ENCODE measurements around the gene CLSTN1. TPM values are rescaled to one million over a fixed set of nuclear protein-coding genes. Genes with fewer than 3 reads are reported as not detected.

CLSTN1 gene
- total RNA-seq = 92.9 and 178 TPM in 2 replicates

GRCh38 chr1:9823943-9824701 lies at the start of gene CLSTN1:
TSS of gene CLSTN1 (minus strand) at chr1:9823965. CDS start at chr1:9823733, 232 bp downstream.
- DNase-seq (ENCODE audit: low read depth) = no peak

- no peak for DNase-seq (ENCODE audit: low read depth)
These were observed 49.6 kb upstream of the CLSTN1 start for GRCh38 chr1:9873385-9873784.

GRCh38 chr1:9872430-9873165 lies 48.8 kb upstream of the CLSTN1 start:
- no peak for DNase-seq (ENCODE audit: low read depth)

- no peak for DNase-seq (ENCODE audit: low read depth)
These were observed 48.1 kb upstream of the CLSTN1 start for GRCh38 chr1:9871707-9872425.

- DNase-seq (ENCODE audit: low read depth) = no peak
These were observed 47.3 kb upstream of the CLSTN1 start for GRCh38 chr1:9871021-9871420.

GRCh38 chr1:9870572-9870971 lies 46.8 kb upstream of the CLSTN1 start:
- no peak for DNase-seq (ENCODE audit: low read depth)

- no peak for DNase-seq (ENCODE audit: low read depth)
These were observed 46.1 kb upstream of the CLSTN1 start for GRCh38 chr1:9869831-9870251.

- no peak for DNase-seq (ENCODE audit: low read depth)
These were observed 44.5 kb upstream of the CLSTN1 start for GRCh38 chr1:9868244-9868590.

GRCh38 chr1:9867408-9868243 lies 43.9 kb upstream of the CLSTN1 start:
- DNase-seq (ENCODE audit: low read depth) = peak; percentile 34

- no peak for DNase-seq (ENCODE audit: low read depth)
These were observed 43.1 kb upstream of the CLSTN1 start for GRCh38 chr1:9866836-9867235.

- no peak for DNase-seq (ENCODE audit: low read depth)
These were observed 42.0 kb upstream of the CLSTN1 start for GRCh38 chr1:9865724-9866123.

GRCh38 chr1:9863371-9863770 lies 39.6 kb upstream of the CLSTN1 start:
- no peak for DNase-seq (ENCODE audit: low read depth)

- no peak for DNase-seq (ENCODE audit: low read depth)
These were observed 37.6 kb upstream of the CLSTN1 start for GRCh38 chr1:9861360-9861759.

GRCh38 chr1:9860887-9861286 lies 37.1 kb upstream of the CLSTN1 start:
- no peak for DNase-seq (ENCODE audit: low read depth)

- DNase-seq (ENCODE audit: low read depth) = no peak
These were observed 35.7 kb upstream of the CLSTN1 start for GRCh38 chr1:9859281-9860014.

- DNase-seq (ENCODE audit: low read depth) = no peak
These were observed 34.7 kb upstream of the CLSTN1 start for GRCh38 chr1:9858293-9859035.

GRCh38 chr1:9855186-9855585 lies 31.4 kb upstream of the CLSTN1 start:
- no peak for DNase-seq (ENCODE audit: low read depth)

- no peak for DNase-seq (ENCODE audit: low read depth)
These were observed 29.5 kb upstream of the CLSTN1 start for GRCh38 chr1:9853249-9853595.

GRCh38 chr1:9852410-9853248 lies 28.9 kb upstream of the CLSTN1 start:
- DNase-seq (ENCODE audit: low read depth) = no peak

- no peak for DNase-seq (ENCODE audit: low read depth)
These were observed 28.2 kb upstream of the CLSTN1 start for GRCh38 chr1:9852004-9852403.
